Stimulated activated CD4-positive, alpha-beta T cell treated with anti-CD3 and anti-CD28 coated beads, TNF-alpha, amount 100 ng/mL, for 24 hours (primary cell): ENCODE data around the gene GRK2.
"Not testable (repeated sequence)": the region's sequence is repeated elsewhere in the genome, so short reads cannot be mapped to it uniquely, and the experiment has no call there.

Experiments used
- DNase-seq, 3 experiments: peaks; one replicate each; pipeline ENCODE4 v3.0.0-alpha.2; 2020; ENCODE audit warnings: low read depth in 3 of 3

GRK2 gene

DNA sequence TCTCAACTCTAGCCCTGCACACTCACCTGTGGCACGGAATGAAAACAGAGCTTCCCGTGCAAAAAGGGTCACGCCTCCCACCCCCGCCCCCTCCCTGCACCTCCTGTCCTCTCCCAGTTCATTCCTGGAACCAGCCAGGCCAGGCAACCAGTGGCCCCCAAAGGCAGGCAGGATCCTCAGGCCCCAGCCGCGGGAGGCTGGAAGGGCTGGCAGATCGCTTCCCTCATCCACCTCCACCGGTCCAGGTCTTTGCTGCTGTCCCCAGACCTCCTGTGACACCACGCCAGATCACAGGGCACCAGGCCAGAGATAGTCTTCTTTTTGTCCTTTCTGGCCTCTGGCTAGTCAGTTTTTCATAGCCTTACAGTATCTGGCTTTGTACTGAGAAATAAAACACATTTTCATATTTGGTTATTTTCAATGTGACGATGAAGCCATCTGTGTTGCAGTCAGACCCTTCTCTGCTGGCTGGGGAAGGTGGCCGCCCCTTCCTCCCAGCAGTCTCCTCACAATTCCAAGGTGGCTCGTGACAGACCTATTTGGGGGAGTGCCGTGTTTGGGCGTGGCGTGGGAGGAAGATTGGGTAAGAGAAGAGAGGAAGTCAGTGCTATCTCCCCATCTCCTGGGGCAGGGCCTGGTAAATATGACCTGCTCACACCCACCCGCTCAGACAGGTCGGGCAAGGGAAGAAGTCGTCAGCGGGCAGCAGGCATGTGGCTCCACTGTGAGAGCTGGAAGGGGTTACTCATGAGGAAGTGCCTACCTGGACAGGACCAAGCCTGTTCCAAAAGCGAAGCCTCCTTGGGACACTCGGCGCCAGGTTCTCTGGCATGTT is 46.1 kb downstream of the GRK2 start:
- peak in 1 of 3 experiments; percentile 45 for DNase-seq

DNA sequence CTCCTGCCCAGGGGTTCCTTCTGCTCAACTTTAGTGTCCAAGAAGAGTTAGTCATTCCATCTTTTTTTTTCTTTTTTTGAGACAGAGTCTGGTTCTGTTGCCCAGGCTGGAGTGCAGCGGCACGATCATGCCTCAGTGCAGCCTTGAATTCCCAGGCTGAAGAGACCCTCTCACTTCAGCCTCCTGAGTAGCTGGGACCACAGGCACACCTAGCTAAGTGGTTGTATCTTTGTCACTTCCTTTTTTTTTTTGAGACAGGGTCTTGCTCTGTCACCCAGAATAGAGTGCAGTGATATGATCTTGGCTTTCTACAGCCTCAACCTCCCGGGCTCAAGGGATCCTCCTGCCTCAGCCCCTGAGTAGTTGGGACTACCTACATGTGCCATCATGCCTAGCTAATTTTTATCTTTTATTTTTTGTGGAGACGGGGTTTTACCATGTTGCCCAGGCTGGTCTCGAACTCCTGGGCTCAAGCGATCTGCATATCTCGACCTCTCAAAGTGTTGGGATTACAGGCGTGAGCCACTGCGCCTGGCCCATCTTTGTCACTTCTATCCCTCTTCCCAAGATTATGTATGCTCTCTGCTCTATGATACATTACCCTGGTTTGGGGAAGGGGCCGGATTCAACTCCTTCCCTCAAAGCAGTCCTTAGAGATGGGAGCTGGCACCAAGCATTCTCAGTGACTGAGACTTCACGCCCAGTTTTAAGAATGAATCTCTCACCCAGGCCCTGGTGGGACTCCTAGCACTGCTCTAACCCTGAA is 47.0 kb downstream of the GRK2 start:
- no peak for DNase-seq

DNA sequence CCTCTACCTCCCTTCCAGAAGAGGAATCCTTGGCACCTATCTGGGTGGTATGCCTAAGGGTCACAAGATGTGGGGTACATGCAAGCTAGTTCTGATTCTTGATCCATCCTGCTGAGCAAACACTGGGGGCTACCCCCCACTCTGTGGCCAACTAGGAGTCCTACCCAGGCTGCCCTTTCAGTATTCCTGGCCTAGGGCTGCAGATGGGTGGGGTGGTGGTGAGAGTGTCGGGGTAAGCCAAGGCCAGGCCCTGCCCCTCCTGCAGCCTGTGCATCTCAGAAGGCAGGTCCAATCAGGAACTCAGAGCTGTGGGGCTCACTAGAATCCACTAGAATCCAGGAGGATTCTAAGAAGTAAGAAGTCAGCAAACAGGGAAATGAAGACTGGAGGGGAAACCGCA is 47.9 kb downstream of the GRK2 start:
- no peak for DNase-seq

DNA sequence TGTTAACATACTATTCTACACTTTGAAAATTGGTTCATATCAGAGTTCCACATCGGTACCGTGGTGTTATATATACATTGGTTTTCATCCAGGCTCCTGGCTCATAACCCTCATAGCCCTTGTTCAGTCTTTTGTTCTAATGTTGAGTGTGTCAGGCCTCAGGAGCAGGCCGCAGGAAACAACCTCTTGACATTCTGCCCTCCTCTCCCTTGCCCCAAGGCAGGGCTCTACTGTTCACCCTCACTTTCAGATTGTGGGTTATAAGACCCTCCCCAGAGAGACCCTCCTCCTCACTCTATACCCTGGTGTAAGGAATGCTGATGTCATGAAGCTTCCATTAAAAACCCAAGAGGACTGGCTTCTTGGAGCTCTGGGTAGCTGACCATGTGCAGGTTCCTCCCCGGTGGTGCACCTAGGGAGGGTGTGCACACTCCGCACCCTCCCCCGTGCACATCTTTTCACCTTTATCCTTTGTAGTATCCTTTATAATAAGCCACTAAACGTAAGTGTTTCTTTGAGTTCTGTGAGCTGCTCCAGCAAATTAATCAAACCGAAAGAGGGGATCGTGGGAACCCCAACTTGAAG is 49.1 kb downstream of the GRK2 start:
- no peak for DNase-seq

DNA sequence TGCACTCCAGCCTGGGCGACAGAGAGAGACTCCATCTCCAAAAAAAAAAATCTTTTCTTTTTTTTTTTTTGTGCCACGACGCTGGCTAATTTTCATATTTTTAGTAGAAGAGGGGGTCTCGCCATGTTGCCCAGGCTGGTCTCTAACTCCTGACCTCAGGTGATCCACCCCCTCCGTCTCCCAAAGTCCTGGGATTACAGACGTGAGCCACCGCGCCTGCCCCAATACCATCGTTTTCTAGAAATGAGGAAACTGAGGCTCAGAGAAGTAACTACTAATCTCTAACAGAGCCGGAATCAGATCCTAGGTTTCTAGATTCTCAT is 50.6 kb downstream of the GRK2 start:
- no peak for DNase-seq

DNA sequence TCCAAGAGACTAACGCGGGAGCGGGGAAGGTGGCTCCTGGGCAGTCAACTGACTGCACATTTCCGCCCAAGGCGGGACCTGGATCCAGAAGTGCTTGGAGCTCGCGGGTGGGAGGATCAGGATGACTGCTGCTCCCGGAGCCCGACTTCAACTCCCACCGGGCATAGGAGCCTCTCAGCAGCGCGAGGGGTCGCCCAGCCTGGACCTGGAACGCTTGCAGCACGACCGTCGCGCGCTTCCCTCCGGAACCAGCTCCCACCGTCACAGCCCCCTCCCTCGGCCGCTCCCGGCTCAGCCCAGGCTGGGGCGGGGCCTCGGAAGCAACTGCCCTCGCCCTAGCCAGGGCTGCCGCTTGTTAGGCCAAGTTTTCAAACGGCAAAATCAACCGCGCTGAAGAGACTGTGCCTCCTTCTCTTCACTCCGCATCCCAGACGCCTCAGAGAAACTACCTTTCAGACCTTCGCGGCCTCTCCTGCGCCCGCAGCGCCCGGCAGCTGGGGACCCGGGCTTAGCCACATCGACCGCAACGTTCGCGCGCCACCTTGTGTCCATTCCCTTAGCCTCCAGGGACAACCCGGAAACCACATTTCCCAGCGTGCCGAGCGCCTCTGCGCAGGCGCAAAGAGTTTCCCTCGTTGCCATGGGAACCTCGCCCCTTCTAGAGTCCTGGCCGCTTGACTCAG is 51.1 kb downstream of the GRK2 start:
- peak; percentile 98 to 99 (median 99) for DNase-seq

DNA sequence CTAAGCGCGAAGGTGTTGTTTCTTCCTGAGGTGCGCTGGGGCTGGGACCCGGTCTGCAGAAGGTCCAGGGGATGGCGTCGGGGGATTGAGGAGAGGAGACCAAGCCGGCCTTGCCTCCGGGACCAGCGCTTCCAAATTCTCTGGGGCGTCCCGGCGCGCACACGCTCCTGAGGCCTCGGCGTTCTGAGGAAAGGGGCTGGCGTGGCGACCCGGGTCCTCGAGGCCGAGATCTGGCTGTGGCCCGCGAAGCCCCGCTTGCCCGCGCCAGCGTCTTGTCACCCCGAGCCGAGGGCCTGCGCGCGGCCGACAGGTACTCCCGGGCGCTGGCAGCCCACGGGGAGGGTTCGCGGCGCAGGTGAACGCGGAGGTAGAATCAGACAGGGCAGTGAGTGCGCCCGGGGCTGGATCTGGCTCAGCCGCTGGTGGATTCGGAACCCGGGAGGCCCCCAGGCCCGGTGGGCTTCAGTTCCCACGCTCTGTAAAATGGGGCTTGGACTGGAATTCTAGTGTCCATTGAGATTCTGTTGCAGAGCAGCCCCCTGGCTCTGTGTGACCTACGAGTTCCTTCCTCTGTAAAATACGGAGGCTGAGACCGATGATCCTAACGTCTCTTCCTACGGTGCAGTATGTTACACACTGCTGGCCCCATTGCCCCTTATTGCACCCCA is 51.7 kb downstream of the GRK2 start:
- DNase-seq: no peak

DNA sequence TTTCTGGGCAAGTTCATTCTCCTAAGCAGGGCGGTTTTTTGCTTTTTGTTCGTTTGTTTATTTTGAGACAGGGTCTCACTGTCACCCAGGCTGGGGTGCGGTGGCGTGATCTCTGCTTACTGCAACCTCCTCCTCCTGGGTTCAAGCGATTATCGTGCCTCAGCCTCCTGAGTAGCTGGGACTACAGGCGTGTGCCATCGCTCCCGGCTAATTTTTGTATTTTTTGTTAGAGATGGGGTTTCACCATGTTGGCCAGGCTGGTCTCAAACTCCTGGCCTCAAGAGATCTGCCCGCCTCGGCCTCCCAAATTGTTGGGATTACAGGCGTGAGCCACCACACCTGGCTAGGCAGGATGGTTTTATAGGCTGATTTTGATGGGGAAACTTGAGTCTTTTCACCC is 52.6 kb downstream of the GRK2 start:
- not testable (repeated sequence) for DNase-seq

DNA sequence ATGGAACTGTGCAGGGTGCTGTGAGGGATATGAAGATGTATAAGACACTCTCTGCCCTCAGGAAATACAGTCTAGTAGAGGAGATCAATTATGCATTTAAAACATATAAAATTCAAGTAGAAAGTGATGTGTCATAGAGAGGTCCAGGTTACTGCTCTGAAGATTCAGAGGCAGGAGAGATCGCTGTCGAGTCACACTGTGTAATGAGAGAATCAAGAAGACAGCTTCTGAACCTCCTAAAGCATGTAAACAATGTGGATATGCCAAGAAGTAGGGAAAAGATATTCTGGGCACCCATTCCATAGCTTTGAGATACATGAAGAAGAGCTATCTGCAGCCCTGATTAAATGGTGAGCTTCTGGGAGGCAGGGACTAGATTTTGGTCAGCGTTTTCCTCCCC is 53.7 kb downstream of the GRK2 start:
- no peak for DNase-seq

DNA sequence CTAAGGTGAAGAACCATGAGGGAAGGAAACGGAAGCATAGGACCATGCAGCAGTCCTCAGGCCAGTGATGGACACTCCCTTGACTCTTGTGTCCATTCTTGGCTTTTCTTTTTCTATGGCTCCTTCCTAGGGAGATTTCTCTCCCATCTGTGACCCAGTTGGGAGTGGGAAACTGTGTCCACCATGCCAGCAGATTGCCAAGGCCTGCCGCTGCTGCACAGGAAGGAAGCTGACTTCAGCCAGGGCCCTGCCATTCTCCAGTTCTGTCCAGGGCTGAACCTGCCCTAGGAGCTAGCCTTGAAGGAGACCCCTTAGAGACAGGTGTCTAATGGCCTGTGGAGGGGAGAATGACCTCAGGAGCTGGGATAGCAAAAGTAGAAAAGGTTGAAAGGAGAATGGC is 54.4 kb downstream of the GRK2 start:
- no peak for DNase-seq

DNA sequence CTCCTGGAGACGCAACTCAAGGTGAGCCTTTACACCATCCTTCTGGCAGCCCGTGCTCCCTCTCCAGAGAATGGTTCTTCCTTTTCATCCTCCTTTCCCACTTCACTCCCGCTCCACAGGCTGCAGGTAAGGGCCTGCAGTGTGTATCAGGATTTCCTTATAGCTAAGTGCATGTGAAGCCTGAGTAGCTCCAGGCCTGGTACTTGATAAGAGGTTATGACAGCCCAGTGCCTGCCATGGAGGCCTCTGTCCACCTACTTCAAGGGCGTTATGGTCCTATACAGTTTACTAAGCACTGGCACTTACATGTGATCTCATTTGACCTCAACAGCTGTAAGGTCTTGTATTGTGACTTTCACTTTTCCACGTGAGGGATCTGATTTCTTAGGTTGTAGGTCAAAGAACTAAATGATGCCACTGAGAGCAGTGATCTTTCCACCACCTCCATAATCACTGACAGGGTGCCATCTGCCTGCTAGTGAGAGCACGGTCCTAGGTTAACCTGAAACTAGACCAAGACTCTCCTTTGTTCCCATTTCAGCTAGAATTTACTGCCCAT is 55.1 kb downstream of the GRK2 start:
- DNase-seq: no peak

DNA sequence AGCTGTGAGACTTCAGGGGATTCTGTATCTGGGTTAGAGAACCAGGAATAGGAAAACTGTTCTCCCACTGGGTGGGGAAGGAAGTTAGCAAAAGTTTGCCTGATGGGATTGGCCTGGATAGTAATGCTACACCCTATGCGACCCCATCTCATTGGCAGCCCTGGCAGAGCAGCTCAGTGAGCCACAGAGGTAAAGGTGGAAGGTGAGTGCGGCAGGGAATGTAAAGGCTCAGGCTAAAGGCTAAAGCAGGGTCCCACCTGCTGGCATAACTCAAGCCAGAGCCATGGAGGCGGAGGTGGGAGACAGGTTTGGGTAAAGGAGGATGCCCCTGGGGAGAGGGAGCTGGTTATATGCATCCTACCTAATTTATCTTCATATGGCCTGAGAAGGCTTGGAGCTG is 55.8 kb downstream of the GRK2 start:
- no peak for DNase-seq

DNA sequence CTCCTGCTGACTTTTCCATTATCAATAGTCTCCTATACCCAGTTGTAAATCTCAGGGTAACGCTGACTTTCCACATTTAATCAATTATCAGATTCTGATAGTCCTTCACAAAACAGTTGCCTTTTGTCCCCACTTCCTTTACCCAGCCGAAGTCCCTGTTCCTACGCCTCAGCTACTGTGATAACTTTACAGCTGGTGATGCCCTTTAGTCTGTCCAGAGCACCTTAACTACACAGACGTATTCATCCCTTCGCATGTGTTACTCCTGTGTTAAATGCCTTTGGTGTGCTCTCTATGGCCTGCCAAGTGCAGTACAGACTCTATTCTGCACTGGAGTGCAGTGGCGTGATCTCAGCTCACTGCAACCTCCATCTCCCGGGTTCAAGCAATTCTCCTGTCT is 57.3 kb downstream of the GRK2 start:
- no peak for DNase-seq

DNA sequence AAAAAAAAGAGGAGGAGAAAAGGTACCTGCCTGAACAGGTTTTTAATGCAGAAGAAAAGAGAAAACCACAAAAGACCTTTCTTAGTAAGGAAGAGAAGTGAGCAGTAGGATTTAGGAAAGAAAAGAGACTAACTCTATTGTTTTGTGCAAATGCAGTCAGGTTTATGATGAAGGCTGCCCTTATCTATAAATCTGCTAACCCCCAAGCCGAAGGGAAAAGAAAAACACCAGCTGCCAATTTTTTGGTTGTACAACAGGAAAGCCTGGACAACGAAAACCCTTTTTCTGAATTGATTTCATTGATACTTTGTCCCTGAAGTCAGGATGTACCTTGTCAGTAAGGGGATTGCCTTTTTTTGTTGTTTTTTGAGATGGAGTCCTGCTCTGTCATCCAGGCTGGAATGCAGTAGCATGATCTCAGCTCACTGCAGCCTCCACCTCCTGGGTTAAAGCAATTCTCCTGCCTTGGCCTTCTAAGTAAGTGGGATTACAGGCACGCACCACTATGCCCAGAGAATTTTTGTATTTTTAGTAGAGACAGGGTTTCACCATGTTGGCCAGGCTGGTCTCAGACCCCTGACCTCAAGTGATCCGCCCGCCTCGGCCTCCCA is 65.9 kb downstream of the GRK2 start:
- no peak for DNase-seq
